Gastrocnemius medialis (tissue), 4 donors: ENCODE data around the gene TNFAIP3. TPM values are rescaled to one million over a fixed set of nuclear protein-coding genes. Genes with fewer than 3 reads are reported as not detected.
"Not testable (repeated sequence)": the region's sequence is repeated elsewhere in the genome, so short reads cannot be mapped to it uniquely, and the experiment has no call there.

ENCODE experiments used
- ATAC-seq, 2 donors: fragments of 150-250 bp; one replicate each; pipeline ENCODE4 v1.9.1; 2016
- DNase-seq, 2 donors: peaks; one replicate each; pipeline ENCODE4 v3.0.0-alpha.2; 2019
- H3K27ac ChIP-seq, 4 donors: fragments of 200-600 bp; sonication (generic); 1 replicate in 1 of 4; 2 replicates in 3 of 4; pipeline ENCODE4 v1.5.1; 2016 to 2018; ENCODE audit warnings: mild to moderate bottlenecking in 2 of 4, moderate library complexity in 1 of 4
- H3K27me3 ChIP-seq, 3 donors: fragments of 200-600 bp; sonication (generic) in 2 of 3; 1 replicate in 1 of 3; 2 replicates in 2 of 3; pipeline versions ENCODE4 v1.5.1 to v1.6.0; 2016 to 2019; ENCODE audit warnings: mild to moderate bottlenecking in 1 of 3, moderate library complexity in 1 of 3
- H3K36me3 ChIP-seq, 2 donors: fragments of 200-600 bp; sonication (generic) in 1 of 2; one replicate each; pipeline ENCODE4 v1.5.1; 2017 to 2018
- H3K4me1 ChIP-seq, 2 donors: fragments of 200-600 bp; sonication (generic) in 1 of 2; one replicate each; pipeline ENCODE4 v1.5.1; 2016 to 2017; ENCODE audit warnings: mild to moderate bottlenecking in 2 of 2
- H3K4me3 ChIP-seq, 4 donors: fragments of 200-600 bp; sonication (generic) in 3 of 4; 1 replicate in 1 of 4; 2 replicates in 3 of 4; pipeline ENCODE4 v1.5.1; 2016 to 2019; ENCODE audit warnings: mild to moderate bottlenecking in 2 of 4
- H3K9me3 ChIP-seq, 3 donors: fragments of 200-600 bp; sonication (generic) in 2 of 3; 1 replicate in 1 of 3; 2 replicates in 2 of 3; pipeline ENCODE4 v1.5.1; 2016 to 2019
- CTCF ChIP-seq, 5 experiments: fragments of 450-650 bp in 3 of 5; fragments of 200-600 bp in 2 of 5; sonication (generic) in 2 of 5; IDR thresholded peaks in 4 of 5; conservative IDR thresholded peaks in 1 of 5; 1 replicate in 4 of 5; 2 replicates in 1 of 5; pipeline ENCODE4 v1.5.1; 2016 to 2019; ENCODE audit warnings: antibody characterized with exemption in 5 of 5, mild to moderate bottlenecking in 3 of 5, moderate library complexity in 3 of 5
- POLR2A ChIP-seq, 2 donors: fragments of 450-650 bp; IDR thresholded peaks; one replicate each; pipeline ENCODE4 v1.6.1; 2017; ENCODE audit warnings: antibody characterized with exemption in 2 of 2, mild to moderate bottlenecking in 2 of 2, moderate library complexity in 2 of 2
- in situ Hi-C, 4 donors: fragments of 200-750 bp; cut with MboI; loops; one replicate each; pipeline versions ENCODE4 v1.15.0 to v1.8.0; 2017; ENCODE audit warnings: low sequenced_read_pairs in 4 of 4
- intact Hi-C: fragments of 100-400 bp; cut with DNase I; formaldehyde crosslinking; loops from one replicate; pipeline ENCODE4 v1.15.1; 2023; ENCODE audit warnings: low total_unique reads
- total RNA-seq, 4 donors: library from RNA; depleted of rRNA; stranded (reverse); fragments of >200 nt; gene quantifications; one replicate each; pipeline versions ENCODE4 v1.1.0 to v1.2.3, GENCODE V29; 2016

The TNFAIP3 gene
- total RNA-seq, 4 donors from 2014 or later, result 2.6 to 7.1 (median 4.7) TPM

GRCh38 chr6:137832110-137832509 lies 34.9 kb upstream of the TNFAIP3 start:
- no peak for DNase-seq
- Histone ChIP-seq H3K4me3 (no peak overlapping the region), H3K9me3 (no peaks in the 10 kb centered on the region), H3K4me1 (no peaks in the 10 kb centered on the region), H3K27ac (no peak overlapping the region), H3K36me3 (no peaks in the 10 kb centered on the region), H3K27me3 (no peaks in the 10 kb centered on the region)
- no peak for TF ChIP-seq CTCF (IDR thresholded peaks at IDR 0.05 in 4 of 5, conservative IDR thresholded peaks at IDR 0.05 in 1 of 5)
- TF ChIP-seq POLR2A (IDR thresholded peaks at IDR 0.05), result no peak
- ATAC-seq, result no peak
- intact Hi-C loops (no loop called here), in situ Hi-C loops (no loop called here)

- Histone ChIP-seq H3K36me3 (no peaks in the 10 kb centered on the region), H3K9me3 (no peaks in the 10 kb centered on the region), H3K27ac (no peak overlapping the region), H3K27me3 (no peaks in the 10 kb centered on the region), H3K4me1 (no peaks in the 10 kb centered on the region), H3K4me3 (no peak overlapping the region)
- TF ChIP-seq CTCF (IDR thresholded peaks at IDR 0.05 in 4 of 5, conservative IDR thresholded peaks at IDR 0.05 in 1 of 5), result no peak
- no peak for TF ChIP-seq POLR2A (IDR thresholded peaks at IDR 0.05)
- ATAC-seq, result no peak
- DNase-seq, result no peak
- in situ Hi-C loops (no loop called here), intact Hi-C loops (no loop called here)
These were observed 32.6 kb upstream of the TNFAIP3 start for GRCh38 chr6:137834508-137834907.

DNA sequence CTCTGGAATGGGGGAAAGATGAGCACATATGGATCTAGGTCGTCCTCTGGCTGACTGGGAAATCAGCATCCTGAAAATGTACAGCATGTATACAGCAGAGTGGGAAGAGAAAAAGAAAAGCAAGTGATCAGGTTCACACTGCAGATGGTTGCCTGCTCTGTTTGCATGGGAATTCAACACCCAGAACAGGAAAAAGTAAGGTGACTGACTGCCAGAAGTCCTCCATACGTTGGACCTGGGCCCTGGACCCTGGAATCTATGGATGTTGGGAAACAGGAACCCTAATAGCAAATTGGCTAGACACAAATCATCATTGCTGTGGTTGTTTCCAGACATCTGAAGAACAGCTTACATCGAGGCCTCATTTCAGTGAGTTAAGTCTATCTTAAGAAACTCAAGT lies 30.3 kb upstream of the TNFAIP3 start:
- no peaks in the 10 kb centered on the region for H3K9me3 ChIP-seq
- no peaks in the 10 kb centered on the region for H3K36me3 ChIP-seq
- no peaks in the 10 kb centered on the region for H3K4me1 ChIP-seq
- intact Hi-C loops, result no loop called here
- DNase-seq (no peak), ATAC-seq (no peak)
- in situ Hi-C loops, result no loop called here
- no peak overlapping the region for H3K4me3 ChIP-seq
- H3K27me3 ChIP-seq, result no peaks in the 10 kb centered on the region
- no peak for TF ChIP-seq POLR2A (IDR thresholded peaks at IDR 0.05)
- no peak for TF ChIP-seq CTCF (IDR thresholded peaks at IDR 0.05 in 4 of 5, conservative IDR thresholded peaks at IDR 0.05 in 1 of 5)
- no peak overlapping the region for H3K27ac ChIP-seq

- not testable (repeated sequence) for DNase-seq
These were observed 29.0 kb upstream of the TNFAIP3 start for GRCh38 chr6:137838090-137838489.

DNA sequence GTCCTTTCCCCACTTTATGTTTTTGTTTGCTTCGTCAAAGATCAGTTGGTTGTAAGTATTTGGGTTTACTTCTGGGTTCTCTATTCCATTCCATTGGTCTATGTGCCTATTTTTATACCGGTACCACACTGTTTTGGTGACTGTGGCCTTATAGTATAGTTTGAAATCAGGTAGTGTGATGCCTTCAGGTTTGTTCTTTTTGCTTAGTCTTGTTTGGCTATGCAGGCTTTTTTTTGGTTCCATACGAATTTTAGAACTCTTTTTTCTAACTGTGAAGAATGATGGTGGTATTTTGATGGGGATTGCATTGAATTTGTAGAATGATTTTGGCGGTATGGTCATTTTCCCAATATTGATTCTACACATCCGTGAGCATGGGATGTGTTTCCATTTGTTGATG lies 28.5 kb upstream of the TNFAIP3 start:
- intact Hi-C loops, ATAC-seq, H3K4me1 ChIP-seq, H3K36me3 ChIP-seq, H3K9me3 ChIP-seq, H3K4me3 ChIP-seq, DNase-seq, in situ Hi-C loops, H3K27ac ChIP-seq, H3K27me3 ChIP-seq: not testable (repeated sequence)

More at GRCh38 chr6:137838090-137838489, 29.0 kb upstream of the TNFAIP3 start:
- ATAC-seq, H3K27ac ChIP-seq, intact Hi-C loops, H3K9me3 ChIP-seq, H3K36me3 ChIP-seq, H3K27me3 ChIP-seq, in situ Hi-C loops, H3K4me3 ChIP-seq, H3K4me1 ChIP-seq: not testable (repeated sequence)

DNA sequence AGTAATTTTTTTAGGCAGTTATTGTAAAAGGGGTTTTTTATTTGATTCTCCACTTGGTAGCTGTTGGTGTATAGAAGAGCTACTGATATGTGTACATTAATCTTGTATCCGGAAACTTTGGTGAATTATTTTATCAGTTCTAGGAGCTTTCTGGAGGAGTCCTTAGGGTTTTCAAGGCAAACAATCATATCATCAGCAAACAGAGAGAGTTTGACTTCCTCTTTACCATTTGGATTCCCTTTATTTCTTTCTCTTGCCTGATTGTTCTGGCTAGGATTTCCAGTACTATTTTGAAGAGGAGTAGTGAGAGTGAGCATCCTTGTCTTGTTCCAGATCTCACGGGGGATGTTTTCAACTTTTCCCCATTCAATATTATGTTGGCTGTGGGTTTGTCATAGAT lies 28.0 kb upstream of the TNFAIP3 start:
- intact Hi-C loops (no loop called here), in situ Hi-C loops (no loop called here)
- Histone ChIP-seq H3K36me3 (no peaks in the 10 kb centered on the region), H3K4me1 (no peaks in the 10 kb centered on the region), H3K4me3 (no peak overlapping the region), H3K27me3 (no peaks in the 10 kb centered on the region), H3K27ac (no peak overlapping the region), H3K9me3 (no peaks in the 10 kb centered on the region)
- DNase-seq (no peak), ATAC-seq (no peak)
- no peak for TF ChIP-seq CTCF (IDR thresholded peaks at IDR 0.05 in 4 of 5, conservative IDR thresholded peaks at IDR 0.05 in 1 of 5)
- TF ChIP-seq POLR2A (IDR thresholded peaks at IDR 0.05), result no peak
